Endothelial cell of umbilical vein (primary cell): ENCODE measurements around the gene RNF19B.

Source experiments
- CTCF ChIP-seq, 2 donors: IDR thresholded peaks; 1 replicate in 1 of 2; 2 replicates in 1 of 2; pipeline ENCODE4 v1.5.1; 2011; ENCODE audit warnings: low read length in 2 of 2, mild to moderate bottlenecking in 2 of 2, moderate library complexity in 2 of 2, control low read depth in 1 of 2, inconsistent platforms in 1 of 2, low read depth in 1 of 2; ENCODE audit not compliant: insufficient read depth in 1 of 2; ENCODE audit errors: extremely low read depth in 1 of 2
- EZH2 ChIP-seq: IDR thresholded peaks from 2 replicates; pipeline ENCODE4 v1.6.1; 2012; ENCODE audit warnings: borderline replicate concordance, low read depth, mild to moderate bottlenecking, moderate library complexity, low read length, inconsistent platforms; ENCODE audit not compliant: severe bottlenecking
- FOS ChIP-seq: IDR thresholded peaks from 2 replicates; pipeline ENCODE4 v1.6.1; 2011; ENCODE audit warnings: mild to moderate bottlenecking, low read length, moderate library complexity, borderline replicate concordance; ENCODE audit not compliant: insufficient read depth
- GATA2 ChIP-seq: IDR thresholded peaks from 2 replicates; pipeline ENCODE4 v1.7.0; 2011; ENCODE audit warnings: low read depth, mild to moderate bottlenecking, moderate library complexity, mixed read lengths, low read length; ENCODE audit not compliant: insufficient read length, insufficient read depth
- JUN ChIP-seq: IDR thresholded peaks from 2 replicates; pipeline ENCODE4 v1.6.1; 2011; ENCODE audit warnings: borderline replicate concordance, low read depth; ENCODE audit not compliant: insufficient read length, insufficient read depth
- MAX ChIP-seq: IDR thresholded peaks from 2 replicates; pipeline ENCODE4 v1.6.1; 2011; ENCODE audit not compliant: insufficient read depth, insufficient read length
- POLR2A ChIP-seq: IDR thresholded peaks from 2 replicates; pipeline ENCODE4 v1.6.1; 2012; ENCODE audit warnings: low read depth, mild to moderate bottlenecking, control low read depth, low read length
- POLR2AphosphoS5 ChIP-seq: IDR thresholded peaks from 2 replicates; pipeline ENCODE4 v1.6.1; 2012; ENCODE audit warnings: low read depth, mild to moderate bottlenecking, control low read depth, low read length, moderate library complexity; ENCODE audit not compliant: insufficient read depth

DNA sequence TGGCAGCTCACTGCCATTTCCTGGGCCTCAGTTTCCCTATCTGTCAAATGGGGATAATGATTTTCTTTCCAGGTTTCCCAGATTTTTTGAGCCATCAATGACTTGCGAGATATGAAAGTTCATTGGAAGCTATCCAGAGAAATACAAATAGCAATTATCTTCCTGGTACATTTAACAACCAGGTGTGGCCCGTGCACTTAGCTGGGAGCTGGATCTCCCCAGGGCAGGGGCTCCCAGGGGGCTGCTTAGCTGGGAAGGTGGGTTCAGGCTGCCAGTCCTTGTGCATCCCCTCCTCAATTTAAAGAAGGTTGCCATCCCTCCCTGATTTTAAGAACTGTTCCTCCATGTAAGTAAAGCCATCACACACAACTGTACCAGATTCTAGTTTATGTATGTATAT is 59.8 kb downstream of the RNF19B start:
- TF ChIP-seq POLR2A (no peak), EZH2 (no peak), FOS (no peak), CTCF (IDR thresholded peaks at IDR 0.05; ENCODE audit: extremely low read depth in 1 of 2, insufficient read depth in 1 of 2, low read depth in 1 of 2, low read length in 2 of 2) (no peak), GATA2 (no peak), POLR2AphosphoS5 (no peak), MAX (no peak), JUN (no peak)
